Neutrophil (primary cell): ENCODE results near the gene TMEM154.

ENCODE experiments used
- H3K27ac ChIP-seq: fragments of 200-600 bp; sonication (generic); 2 replicates; pipeline ENCODE4 v1.5.1; 2016; ENCODE audit warnings: mild to moderate bottlenecking, moderate library complexity
- H3K27me3 ChIP-seq: fragments of 200-600 bp; sonication (generic); 2 replicates; pipeline ENCODE4 v1.6.0; 2016; ENCODE audit warnings: mild to moderate bottlenecking
- H3K36me3 ChIP-seq: fragments of 200-600 bp; sonication (generic); 2 replicates; pipeline ENCODE4 v1.5.1; 2017
- H3K4me1 ChIP-seq, 2 experiments: fragments of 200-600 bp in 1 of 2; sonication (generic) in 1 of 2; 1 replicate in 1 of 2; 2 replicates in 1 of 2; pipeline versions ENCODE4 v1.5.1 to v1.6.1; 2013 to 2016; ENCODE audit warnings: low read depth in 1 of 2, low read length in 1 of 2, mild to moderate bottlenecking in 1 of 2, moderate library complexity in 1 of 2; ENCODE audit not compliant: control insufficient read depth in 1 of 2, insufficient read depth in 1 of 2
- H3K4me3 ChIP-seq, 2 experiments: fragments of 200-600 bp in 1 of 2; sonication (generic) in 1 of 2; 1 replicate in 1 of 2; 2 replicates in 1 of 2; pipeline ENCODE4 v1.5.1; 2013 to 2016; ENCODE audit warnings: low read depth in 1 of 2, low read length in 1 of 2, mild to moderate bottlenecking in 1 of 2, moderate library complexity in 1 of 2
- H3K9me3 ChIP-seq: fragments of 200-600 bp; sonication (generic); 2 replicates; pipeline ENCODE4 v1.5.1; 2016
- TF ChIP-seq, protein P1 (sequence below): fragments of 200-600 bp; sonication (generic); IDR thresholded peaks from 2 replicates; pipeline ENCODE4 v1.5.1; 2016; ENCODE audit warnings: antibody characterized with exemption

TMEM154 gene

GRCh38 chr4:152657657-152658056 lies 22.1 kb downstream of the TMEM154 start:
- TF ChIP-seq, protein P1, sequence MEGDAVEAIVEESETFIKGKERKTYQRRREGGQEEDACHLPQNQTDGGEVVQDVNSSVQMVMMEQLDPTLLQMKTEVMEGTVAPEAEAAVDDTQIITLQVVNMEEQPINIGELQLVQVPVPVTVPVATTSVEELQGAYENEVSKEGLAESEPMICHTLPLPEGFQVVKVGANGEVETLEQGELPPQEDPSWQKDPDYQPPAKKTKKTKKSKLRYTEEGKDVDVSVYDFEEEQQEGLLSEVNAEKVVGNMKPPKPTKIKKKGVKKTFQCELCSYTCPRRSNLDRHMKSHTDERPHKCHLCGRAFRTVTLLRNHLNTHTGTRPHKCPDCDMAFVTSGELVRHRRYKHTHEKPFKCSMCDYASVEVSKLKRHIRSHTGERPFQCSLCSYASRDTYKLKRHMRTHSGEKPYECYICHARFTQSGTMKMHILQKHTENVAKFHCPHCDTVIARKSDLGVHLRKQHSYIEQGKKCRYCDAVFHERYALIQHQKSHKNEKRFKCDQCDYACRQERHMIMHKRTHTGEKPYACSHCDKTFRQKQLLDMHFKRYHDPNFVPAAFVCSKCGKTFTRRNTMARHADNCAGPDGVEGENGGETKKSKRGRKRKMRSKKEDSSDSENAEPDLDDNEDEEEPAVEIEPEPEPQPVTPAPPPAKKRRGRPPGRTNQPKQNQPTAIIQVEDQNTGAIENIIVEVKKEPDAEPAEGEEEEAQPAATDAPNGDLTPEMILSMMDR, result no peak
- Histone ChIP-seq H3K27me3 (no peaks in the 10 kb centered on the region), H3K4me3 (no peak overlapping the region), H3K9me3 (no peaks in the 10 kb centered on the region), H3K27ac (peak overlapping the region; percentile 57), H3K4me1 (peaks cover 58 to 89% of the 10 kb centered on the region in 2 experiments), H3K36me3 (peaks cover 18% of the 10 kb centered on the region)

DNA sequence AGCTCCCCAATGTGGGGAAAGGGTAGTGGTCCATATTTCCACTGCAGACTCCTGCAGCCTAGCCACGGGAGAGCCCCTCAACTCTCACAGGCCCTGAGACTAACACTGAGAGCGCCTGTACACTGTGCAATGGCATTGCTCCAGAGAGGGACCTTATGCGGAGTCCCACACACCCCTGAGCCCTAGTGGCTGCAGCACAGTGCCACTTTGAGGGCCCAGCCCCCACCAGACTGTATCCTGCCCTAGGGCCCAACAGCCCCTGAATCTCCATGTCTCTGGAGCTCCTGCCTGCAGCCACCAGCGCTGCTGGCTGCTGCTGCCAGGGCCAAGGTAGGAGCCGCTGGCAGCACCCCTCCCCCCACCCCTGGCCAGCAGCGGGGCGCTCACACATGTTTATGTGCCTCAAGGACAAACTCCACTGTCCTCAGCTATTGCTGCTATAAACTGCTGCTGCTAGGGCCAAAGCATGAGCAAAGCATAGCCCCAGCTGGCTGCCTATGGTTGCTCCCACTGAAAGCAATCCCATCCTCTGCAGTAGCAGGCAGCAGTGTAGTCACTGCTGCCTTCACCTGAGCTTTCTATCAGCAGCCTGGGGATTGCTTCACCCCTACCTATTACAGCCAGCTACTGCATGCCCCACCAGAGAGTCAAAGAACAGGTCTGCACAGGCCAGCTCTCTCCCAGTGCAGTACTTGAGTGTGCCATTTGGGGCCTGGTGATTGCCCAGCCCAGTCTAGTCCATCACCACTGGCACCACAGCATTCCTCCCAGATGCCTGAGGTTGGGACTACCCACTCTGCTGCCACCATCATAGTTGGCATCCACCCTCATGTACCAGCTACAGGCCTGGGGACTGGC lies 24.3 kb downstream of the TMEM154 start:
- TF ChIP-seq, protein P1, result no peak

GRCh38 chr4:152652102-152652501 lies 27.7 kb downstream of the TMEM154 start:
- TF ChIP-seq, protein P1, result no peak
- H3K27ac ChIP-seq, result peak overlapping the region; percentile 44
- no peak overlapping the region for H3K4me3 ChIP-seq
- no peaks in the 10 kb centered on the region for H3K27me3 ChIP-seq
- no peaks in the 10 kb centered on the region for H3K9me3 ChIP-seq
- peaks cover 60% of the 10 kb centered on the region for H3K36me3 ChIP-seq
- peaks cover 40 to 60% of the 10 kb centered on the region in 2 experiments for H3K4me1 ChIP-seq

More for the DNA sequence above, 24.3 kb downstream of the TMEM154 start:
- no peak overlapping the region for H3K4me3 ChIP-seq
- H3K36me3 ChIP-seq, result peaks cover 34% of the 10 kb centered on the region
- peak overlapping the region; percentile 81 for H3K27ac ChIP-seq
- peaks cover 37 to 67% of the 10 kb centered on the region in 2 experiments for H3K4me1 ChIP-seq
- no peaks in the 10 kb centered on the region for H3K27me3 ChIP-seq
- no peaks in the 10 kb centered on the region for H3K9me3 ChIP-seq

- TF ChIP-seq, protein P1, result no peak
- Histone ChIP-seq H3K27ac (peak overlapping the region; percentile 44), H3K36me3 (peaks cover 65% of the 10 kb centered on the region), H3K4me1 (peaks cover 45 to 63% of the 10 kb centered on the region in 2 experiments), H3K9me3 (no peaks in the 10 kb centered on the region), H3K4me3 (no peak overlapping the region), H3K27me3 (no peaks in the 10 kb centered on the region)
Measured at GRCh38 chr4:152651473-152652060, 28.2 kb downstream of the TMEM154 start.

- no peaks in the 10 kb centered on the region for H3K9me3 ChIP-seq
- H3K4me3 ChIP-seq, result no peak overlapping the region
- TF ChIP-seq, protein P1, result no peak
- H3K27ac ChIP-seq, result peak overlapping the region; percentile 99
- H3K4me1 ChIP-seq, result peaks cover 68 to 80% of the 10 kb centered on the region in 2 experiments
- H3K27me3 ChIP-seq, result no peaks in the 10 kb centered on the region
- H3K36me3 ChIP-seq, result peaks cover 81% of the 10 kb centered on the region
Measured at GRCh38 chr4:152646221-152646620, 33.6 kb downstream of the TMEM154 start.
